Measurements from ENCODE around the gene ARV1.
"Not testable (repeated sequence)": the region's sequence is repeated elsewhere in the genome, so short reads cannot be mapped to it uniquely, and the experiment has no call there.

The ARV1 gene

DNA sequence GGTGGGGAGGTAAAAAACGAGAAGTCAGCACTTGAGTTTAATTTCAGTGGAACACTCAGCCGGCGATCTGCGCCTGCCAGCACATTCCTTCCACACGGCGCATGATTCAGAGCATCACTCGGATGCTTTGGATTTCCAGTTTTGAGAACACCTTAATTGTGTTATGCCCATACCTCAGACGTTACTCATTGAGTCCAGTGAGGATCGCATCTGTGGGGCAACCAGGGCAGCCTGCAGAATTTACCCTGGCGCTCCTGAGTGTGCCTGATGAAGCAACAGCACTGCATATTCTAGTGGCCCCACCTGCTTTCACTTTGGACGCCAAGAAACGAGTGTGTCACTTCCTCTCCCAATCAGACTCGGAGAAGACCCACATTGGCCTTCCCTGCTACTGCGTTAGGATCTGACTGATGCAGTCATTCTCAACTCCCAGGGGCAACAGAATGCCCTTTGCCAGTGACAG is 41.3 kb downstream of the ARV1 start:
- DNase-seq, result no peak

DNA sequence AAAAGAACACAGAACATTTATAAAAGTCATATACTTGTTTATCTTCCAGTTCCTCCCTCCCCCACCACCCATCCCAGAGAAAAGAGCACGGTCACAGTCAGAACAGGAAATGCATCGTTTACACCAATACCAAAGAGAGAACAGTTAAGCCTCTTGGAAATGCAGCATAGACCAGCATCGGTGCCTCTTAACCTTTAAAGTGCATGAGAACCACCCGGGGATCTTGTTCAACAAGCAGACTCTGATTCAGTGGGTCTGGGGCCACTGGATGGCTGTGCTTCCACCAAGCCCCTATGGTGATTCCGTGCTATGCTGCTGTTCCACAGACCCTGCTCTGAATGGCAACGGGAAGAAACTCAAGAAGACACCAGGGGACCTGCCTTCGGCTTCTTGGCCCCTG is 41.9 kb downstream of the ARV1 start:
- DNase-seq, result no peak

DNA sequence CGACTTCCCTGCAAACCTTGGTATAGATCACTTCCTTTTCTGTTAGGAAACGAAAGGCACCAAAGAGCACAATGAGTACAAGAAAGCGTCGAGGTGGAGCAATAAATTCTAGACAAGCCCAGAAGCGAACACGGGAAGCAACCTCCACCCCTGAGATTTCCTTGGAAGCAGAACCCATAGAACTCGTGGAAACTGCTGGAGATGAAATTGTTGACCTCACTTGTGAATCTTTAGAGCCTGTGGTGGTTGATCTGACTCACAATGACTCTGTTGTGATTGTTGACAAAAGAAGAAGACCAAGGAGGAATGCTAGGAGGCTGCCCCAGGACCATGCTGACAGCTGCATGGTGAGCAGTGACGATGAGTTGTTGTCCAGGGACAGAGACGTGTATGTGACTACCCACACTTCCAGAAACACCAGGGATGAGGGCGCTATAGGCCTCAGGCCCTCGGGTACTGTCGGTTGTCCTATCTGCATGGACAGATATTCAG is 42.7 kb downstream of the ARV1 start:
- DNase-seq, result no peak

DNA sequence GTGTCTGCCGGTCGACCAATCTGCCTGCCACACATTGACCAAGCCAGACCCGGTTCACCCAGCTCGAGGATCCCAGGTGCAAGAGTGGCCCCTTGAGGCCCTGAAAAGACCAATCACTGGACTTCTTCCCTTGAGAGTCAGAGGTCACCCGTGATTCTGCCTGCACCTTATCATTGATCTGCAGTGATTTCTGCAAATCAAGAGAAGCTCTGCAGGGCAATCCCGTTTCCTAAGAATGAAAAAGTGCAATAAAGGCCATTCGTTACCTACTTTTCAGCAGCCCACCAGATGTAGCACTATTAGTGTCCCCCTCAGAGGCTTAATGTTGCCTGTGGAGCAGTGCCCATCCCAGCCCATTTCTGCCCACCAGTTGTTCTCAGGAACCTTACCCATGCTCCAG is 43.6 kb downstream of the ARV1 start:
- DNase-seq, result not testable (repeated sequence)

DNA sequence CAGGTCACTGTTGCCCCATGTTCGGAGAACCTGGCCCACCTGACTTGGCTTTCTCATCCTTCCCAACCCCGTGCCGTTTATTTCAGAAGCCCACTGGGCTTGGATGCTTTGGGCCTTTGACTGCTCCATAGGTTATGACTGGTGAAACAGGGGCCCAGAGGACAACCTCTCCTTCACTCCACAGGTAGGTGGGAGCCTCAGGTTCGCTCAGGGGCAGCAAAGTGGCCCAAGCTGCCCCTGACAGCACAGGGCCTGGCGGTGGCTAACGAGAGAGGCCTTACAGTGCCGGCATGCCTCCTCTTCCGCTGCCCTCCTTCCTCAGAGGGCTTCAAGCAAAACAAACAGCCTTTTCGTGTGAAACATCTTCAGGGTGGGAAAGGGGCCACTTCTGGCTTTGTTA is 44.3 kb downstream of the ARV1 start:
- no peak for DNase-seq

DNA sequence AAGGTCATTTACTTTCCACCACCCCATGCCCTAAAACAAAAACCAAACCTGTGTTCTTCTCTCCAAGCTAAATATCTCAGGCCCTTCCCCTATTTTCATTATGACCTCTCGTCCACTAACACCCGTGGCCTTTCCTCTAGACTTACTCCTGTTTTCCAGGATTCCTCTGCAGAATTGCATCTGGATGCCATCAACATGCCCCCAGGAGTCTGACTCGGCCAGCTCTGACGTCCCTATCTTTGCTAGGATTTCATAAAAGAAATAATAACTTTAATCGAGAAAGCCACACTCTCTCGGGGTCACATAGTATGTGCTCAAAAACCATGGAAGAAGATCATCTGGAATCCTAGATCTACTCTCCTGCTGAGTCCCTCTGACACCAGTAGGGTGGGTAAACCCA is 47.7 kb downstream of the ARV1 start:
- no peak for DNase-seq

DNA sequence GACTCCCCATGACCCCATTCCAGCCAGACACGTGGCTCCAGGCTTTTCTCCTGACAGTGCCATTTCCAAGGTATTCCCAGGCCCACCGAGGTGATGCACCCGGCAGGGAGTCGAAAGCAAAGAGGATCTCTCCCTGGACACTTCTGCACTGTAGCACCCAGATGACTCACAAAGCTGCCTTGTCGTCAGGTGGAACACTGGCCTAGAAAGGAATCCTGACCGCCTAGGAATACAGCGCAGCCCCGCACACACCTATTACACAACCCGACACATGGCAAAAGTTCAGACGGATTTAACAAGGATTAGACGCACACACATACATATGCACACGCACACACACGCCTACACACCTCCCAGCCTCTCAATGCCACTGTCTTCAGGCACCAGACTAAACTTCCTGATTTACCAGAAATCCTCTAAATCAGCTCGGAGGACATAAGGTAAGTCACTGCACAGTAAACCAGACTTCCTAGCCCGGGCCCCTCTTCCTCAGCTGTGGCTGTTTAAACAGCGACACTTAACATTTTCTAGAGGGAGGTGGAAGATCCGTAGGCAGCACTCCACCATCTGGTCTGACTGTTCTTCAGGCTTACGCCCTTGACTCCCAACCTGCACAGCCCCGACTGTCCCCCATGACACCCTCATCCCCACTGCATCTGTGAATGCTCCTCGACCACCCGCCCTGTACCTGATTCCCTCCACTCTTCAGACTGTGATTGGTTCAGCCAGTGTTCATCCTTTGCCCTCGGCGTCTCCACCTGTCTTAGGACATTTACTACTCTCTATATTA is 48.4 kb downstream of the ARV1 start:
- no peak for DNase-seq

DNA sequence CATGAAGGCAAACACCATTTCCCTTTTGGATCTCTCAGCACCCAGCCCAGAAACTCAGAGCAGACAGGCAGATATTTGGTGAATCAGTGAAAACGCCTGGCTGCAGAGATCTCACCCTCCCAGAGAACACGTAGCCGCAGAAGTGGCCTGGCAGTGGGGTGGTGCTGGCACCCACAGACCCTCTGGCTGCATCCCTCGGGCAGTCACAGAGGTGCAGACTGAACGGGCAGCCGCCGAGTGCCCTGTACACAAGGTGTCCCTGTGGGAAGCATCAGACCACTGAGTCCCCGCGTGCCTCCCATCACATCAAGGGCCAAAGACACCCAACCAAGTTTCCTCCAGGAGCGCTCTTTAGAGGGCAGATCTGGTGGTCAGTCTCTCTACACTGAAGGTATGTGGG is 49.1 kb downstream of the ARV1 start:
- DNase-seq, result no peak

DNA sequence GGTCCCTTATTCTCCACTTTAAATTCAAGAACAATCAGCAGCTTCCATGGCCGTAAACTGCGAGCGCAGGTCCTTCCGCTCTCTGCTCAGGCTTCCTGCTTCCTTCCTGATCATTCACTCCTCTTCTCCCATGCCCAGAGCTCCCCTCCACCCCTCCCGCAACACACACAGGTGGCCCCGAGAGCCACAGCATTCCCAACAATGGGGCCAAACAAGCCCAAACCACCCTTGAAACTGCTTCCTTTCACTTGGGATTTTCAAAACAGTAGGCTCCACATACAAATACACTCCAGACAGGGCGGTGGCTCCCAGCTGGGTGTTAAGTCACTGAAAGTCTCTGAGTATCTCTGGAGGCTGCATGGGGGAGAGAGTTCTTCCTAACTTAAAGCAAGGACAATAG is 49.8 kb downstream of the ARV1 start:
- DNase-seq, result no peak

DNA sequence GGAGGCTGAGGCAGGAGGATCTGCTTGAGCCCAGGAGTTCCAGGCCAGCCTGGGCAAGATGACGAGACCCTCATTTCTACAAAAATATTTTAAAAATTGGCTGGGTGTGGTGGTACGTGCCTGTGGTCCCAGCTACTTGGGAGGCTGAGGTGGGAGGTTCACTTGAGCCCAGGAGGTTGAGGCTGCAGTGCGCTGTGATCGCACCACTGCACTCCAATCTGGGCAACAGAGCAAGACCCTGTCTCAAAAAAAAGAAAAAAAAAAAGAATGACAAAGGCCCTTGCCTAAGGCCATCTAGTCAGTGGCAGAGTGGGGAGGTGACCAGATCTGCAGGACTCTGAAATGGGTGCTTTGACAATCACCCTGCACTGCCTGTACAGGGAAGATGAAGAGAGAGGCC is 50.4 kb downstream of the ARV1 start:
- not testable (repeated sequence) for DNase-seq

DNA sequence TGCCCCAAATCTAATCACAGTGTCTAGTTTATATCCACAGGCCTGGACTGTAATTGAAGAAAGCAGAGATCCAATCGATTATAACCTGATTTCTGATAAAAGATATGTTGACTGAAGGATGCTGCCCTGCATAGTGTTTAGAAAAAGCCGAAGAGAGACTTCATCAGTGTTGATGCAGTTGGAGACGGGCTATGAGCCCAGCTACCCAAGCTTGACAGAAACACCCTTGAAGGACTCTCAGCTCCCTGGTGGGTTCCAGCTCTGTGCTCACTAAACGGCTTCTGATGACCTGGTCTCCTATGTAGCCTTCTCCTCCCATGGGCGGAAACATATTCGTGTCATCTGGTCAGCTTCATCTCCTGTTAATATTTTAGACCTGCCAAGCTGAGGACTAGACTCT is 50.9 kb downstream of the ARV1 start:
- no peak for DNase-seq

DNA sequence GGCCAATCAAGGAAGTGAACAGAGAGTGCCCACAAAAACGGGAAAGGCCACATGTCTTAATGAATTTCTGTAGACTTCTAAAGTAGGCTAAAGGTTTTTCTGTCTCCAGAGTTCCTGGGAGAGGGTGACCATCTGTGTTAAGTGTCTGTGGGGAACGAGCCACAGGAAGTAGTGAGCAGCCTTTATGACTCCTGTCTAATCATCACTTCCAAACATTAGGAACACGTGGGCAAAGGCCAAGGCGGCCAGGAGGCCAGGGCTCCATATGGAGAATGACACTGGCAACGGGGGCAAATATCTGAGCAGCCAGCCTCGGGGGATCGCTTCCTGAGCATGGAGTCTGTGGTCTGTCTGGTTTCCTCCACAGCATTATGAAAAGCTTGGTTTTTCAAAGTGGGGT is 54.1 kb downstream of the ARV1 start:
- no peak for DNase-seq

DNA sequence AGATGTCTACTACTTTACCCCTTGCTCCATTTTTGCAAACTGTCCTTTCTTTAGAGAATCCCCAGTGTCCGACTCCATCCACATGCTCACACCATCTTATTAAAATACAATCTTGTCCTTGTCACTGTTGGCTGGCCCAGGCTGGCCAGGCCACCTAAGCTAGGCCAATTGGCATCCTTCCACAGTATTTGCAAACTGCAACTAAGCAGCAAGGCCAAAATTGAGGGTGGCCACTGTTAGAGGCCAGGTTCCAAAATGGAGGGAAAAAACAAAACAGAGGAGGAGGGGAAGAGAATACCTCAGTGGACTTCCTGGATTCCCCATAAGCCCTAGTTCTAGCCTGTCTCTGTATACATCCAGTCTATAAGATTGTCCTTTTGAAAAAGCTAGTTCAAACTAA is 56.9 kb downstream of the ARV1 start:
- no peak for DNase-seq

DNA sequence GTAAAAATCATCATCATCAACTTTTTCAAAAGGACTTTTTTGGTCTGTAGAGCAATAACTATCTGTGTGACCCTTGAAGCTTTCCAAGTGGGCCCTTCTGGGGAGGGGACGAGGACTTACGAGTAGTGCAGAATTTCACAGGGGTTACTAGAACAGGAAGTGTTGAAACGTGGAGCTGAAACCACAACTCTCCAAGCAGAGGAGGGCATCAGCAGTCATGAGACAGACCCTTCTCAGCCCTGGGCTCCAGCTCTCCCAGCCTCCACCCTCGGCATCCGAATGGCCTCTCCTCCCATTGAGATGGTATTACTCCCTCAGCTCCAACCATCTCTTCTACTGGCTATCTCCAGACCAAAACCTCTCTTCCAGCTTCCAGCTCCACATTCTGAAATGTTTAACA is 57.5 kb downstream of the ARV1 start:
- DNase-seq, result peak; percentile 49

DNA sequence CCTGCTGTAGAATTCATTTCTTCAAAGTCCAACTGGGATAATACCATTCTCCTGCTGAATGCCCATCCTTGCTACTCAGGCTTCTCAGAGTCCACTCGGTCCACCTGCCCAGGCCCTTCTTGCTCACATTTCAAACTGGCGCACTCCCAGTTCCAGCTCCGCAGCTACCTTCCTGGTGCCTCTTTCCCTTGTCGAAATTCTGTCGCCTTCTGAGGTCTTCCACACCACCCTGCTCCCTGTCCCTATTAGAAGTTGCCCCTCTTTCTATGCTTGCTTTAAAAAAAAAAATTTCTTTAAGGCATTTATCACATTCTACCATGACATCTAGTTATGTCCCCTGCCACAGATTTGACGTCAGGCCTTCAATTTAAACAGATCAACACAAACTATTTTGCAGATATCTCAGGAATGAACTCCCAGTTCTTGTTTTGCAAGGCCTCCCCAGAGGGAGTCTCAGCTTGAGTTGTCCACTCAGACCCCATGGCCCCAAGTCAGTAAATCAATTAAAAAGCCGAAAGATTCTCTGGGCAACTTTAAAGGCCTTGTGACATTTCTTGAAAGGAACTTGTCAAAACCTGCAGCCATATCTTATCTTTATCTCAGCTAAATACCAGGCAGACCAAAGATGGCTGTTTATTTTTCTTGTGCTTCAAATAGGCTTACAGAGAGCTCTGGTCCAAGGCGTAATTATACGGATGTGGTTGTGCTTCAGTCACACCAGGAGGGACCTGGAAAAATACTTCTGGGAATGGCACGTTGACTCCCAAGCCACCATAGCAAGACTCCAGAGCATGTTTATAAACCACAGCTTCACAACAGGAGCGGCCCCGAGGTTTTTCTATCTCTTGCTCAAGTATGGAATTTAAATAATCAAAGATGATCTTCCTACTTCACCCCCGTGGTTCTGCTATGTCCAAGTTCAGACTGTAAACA is 59.0 kb downstream of the ARV1 start:
- DNase-seq, result no peak

DNA sequence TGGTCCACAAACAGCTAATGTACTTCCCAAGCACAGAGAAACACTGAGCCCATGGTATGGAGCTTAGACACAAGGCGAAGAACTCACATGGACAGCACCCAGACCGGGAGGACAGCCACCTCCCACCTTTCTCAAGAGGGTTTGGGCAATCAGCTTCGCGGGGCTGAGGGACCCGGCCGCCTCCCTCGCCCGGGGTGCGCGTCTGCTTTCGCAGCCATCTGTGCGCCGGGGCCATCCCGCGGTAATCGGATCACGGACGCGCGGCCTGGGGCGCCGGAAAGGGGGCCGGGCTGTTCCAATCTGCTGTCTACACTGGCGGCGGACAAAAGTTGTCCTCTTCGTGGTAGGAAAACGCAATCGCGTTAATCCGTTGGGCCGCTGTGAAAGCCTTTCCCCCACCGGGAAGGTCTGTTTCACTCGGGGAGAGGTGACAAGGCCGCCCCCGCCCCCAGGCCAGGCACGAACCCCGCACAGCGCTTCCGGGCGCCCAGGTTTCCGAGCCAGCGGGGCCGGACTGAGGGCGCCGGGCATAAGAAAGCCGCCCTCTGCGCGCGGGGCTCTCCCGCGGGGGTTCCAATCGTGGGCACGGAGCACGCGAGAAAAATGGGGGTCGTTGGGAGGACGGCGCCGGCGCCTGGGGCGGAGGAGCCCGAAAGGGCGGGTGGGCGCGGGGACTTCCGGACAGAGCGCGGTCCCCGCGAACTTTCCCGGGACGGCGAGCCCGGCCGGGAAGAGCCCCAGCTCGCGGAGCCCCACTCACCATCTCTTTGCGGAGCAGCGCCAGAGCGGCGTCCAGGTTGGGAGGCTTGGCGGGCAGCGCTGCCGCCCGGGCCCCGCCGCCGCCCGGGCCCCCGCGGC is 60.5 kb downstream of the ARV1 start:
- no peak for DNase-seq

DNA sequence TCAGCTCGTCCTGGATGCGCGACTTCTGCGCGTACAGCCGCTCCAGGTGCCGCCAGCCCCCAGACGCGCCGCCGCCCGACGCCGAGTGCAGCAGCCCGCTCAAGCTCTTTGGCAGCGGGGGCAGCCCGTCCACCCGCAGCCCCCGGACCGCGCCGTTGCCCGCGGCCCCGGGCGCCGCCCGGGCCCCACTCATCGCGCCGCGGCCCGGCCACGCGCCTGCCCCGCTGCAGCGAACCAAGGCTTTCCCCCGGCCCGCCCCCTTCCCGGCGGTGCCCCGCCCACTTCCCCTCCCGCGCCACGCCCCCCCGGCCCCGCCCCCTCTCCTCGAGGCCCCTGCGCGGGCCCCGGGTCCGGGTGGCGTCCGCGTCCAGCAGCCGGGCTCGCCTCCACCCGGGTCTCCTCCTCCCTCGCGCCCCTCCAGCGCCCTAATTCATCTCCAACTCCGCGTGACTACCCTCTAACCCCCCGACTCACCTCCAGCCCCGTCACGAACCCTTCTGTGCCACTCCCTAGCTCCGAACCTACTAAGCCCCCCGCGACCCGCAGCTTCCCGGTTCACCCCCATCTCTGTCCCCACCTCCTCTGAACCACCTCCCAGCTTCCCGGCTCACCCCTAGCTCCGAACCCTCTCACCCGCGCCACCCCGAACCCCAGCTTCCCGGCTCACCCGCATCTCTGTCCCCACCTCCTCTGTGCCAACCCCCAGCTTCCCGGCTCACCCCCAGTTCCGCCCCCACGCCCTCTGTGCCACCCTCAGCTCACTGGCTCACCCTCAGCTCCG is 61.3 kb downstream of the ARV1 start, which contains the start of gene FAM89A:
Gene FAM89A, minus strand, starts transcription at position 236 of the 781 bp plus-strand sequence. Its CDS starts 43 bp downstream, at position 193.
- DNase-seq, result no peak

DNA sequence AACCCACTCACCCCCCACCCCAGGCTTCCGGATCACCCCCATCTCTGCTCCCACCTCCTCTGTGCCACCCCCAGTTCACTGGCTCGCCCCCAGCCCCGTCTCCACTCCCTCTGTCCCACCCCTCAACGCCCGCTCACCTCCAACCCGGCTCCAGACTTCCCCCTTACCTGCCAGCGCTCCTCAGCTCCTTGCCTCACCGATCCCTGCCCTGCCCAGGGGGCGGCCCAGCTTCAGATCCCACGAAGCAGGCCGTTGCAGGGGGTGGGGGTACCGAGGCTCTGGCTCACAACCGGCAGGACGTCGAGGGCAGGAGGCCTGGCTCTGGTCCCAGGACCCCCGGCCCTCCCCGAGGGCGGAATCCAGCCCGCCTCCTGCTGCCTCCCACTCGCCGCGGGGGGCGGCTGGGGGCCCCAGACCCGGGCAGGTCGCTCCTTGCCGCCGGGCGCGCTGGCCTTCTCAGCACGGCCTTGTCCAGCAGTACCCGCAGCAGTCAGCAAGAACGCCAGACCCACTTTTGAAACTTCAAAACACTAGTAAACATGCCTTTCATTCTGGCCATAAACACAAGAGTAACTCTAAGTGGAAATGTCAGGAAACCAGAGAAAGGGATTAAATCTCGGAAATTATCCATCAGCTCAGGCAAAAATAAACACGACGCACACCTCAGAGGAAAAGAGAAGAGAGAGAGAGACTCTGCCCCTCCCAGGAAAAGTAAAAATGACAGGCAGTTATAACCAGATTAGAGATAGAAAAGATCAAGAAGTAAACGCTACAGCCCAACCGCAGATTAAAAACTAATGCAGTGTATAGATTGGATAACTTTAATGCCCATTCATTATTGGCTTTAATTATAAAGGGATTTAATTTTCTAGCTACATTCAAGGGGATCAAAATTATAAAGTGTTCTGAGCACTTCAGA is 62.2 kb downstream of the ARV1 start:
- no peak for DNase-seq

DNA sequence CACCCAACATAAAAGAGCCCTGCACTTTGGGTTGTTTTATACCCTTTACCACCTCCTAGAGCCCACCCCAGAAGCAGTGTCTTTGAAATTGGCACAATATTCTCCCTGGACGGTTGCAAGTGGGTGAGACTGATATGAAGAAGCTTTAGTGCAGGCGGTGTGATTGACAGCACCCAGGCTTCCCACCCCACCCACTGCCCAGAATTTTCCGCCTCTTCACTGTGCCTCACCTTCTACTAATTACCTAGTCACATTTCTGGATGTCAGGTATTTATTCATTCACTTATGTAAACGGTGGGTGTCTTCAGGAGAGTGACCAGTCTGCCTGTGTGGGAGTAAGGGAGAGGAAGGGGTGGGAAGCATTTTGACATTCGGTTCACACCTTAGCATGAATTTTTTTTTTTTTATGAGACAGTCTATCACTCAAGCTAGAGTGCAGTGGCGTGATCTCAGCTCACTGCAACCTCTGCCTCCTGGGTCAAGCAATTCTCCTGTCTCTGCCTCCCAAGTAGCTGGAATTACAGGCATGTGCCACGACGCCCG is 62.9 kb downstream of the ARV1 start:
- no peak for DNase-seq

DNA sequence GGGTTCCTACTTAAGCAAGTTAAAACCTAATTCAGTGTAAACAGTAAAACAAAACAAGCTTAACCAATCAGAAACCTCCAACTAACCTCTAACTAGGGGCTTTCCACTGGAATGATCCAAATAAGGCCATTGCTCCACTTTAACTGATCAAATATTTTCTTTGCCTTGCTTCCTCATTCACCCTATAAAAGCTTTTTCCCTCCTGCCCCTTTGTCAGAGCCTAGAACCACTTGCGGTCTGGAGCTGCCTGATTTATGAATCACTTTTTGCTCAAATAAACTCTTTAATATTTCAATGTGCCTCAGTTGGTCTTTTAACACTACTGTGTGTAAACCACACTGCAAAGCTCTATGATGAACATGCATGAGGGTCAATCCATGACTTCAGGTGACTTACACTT is 65.7 kb downstream of the ARV1 start:
- DNase-seq, result no peak

DNA sequence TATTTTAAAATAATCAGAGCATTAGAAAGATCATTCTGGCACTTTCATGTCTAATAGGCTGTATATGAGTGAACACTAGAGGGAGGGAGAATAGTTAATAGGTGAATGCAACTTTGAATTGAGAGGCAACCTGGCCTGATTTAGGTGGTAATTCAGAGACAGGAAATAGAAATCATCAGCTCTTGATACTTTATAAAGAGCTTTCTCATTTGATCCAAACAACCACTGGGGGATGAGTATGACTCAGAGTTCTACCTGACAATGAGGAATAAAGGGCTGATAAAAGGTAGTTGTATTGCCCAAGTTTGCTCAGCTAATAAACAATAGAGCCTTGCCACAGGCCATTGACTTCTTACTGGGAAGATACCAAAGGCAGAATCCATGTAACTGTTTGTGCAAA is 66.4 kb downstream of the ARV1 start:
- no peak for DNase-seq
